Stimulated activated naive CD8-positive, alpha-beta T cell treated with anti-CD3 and anti-CD28 coated beads, Interleukin-15, Interleukin-2, amounts not matched to agents 100 U/mL and 50 U/mL, for 24 hours (primary cell): ENCODE data around the gene NVL.

Experiments
- ATAC-seq: fragments of 150-1000 bp; cut with Tn5 transposase; one replicate; pipeline ENCODE4 v1.10.0; 2021
- DNase-seq: peaks from one replicate; pipeline ENCODE4 v3.0.0; 2021

Gene NVL

DNA sequence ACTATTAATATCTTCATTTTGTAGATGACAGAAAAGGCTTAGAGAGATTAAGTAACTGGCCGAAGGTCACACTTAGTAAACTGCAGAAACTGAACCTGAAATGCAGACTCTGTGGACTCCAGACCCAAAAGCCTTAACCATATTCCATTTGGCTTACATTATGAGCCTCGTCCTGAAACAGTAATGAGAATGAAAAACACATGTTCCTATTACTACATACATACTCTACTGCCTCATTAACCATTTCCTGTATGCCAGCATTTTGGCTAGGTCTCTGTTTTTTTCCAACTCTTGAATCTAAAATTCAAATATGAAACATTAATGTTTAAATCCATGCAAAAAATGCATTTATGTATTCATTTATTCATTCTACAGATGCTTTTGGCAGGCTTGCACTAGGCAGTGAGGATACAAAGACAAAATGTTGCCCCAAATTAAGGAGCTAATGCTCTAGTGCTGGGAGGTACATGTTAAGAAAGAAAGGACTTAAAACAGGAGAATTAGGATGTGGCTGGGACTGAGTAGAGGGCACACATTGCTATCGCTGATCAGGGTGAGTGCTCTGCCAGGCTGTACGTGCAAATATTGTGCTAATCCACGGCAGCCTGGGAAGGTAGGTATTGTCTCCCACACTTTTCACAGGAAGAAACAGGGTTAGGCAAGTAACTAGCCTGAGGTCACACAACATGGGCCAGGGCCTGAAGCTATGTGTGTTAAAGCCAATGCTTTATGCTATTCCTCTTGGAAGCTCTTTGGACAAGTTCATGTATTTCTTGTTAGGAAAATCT is 133.0 kb downstream of the NVL start:
- DNase-seq (no peak), ATAC-seq (no peak)

DNA sequence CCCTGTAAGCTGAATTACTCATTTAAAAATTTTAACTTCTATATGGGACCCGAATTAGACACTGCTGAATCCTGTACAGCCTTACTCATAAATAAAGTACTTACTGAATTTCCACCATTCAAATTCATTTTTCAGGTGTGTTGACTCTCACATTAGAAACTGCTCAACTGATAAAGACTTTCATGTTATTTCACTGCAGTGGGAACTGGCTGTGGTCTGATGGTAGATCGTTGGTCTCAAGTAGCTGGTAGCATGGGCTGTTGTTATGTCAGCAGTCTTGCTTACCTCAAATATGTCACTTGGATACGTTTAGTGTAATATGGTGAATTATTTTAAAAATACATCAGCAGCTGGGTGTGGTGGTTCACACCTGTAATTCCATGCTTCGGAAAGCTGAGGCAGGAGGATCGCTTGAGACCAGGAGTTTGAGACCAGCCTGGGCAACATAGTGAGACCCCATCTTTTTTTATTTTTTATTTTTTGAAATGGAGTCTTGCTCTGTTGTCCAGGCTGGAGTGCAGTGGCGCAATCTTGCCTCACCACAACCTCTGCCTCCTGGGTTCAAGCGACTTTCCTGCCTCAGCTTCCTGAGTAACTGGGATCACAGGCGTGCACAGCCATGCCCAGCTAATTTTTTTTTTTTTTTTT is 136.5 kb downstream of the NVL start:
- no peak for ATAC-seq

DNA sequence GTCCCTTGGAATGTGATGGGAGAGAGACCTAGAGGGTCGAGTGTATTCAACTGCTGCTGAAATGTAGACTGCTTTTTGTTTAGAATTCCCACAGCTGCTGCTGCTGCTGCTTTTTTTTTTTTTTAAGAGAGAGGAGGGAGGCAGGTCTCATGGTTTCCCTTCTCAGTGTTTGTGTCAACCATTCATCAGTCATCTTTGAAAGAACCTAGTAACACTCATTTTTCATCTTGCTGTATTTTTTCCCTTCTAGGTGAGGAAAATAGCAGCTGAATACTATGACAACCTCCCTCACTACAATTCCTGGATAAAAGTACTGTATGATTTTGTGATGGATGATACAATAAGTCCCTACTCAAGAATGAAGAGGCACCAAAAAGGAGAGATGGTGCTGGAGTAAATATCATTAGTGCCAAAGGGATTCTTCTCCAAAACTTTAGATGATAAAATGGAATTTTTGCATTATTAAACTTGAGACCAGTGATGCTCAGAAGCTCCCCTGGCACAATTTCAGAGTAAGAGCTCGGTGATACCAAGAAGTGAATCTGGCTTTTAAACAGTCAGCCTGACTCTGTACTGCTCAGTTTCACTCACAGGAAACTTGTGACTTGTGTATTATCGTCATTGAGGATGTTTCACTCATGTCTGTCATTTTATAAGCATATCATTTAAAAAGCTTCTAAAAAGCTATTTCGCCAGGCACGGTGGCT is 137.7 kb downstream of the NVL start:
- ATAC-seq (peak; percentile 60), DNase-seq (no peak)

More for the DNA sequence above, 136.5 kb downstream of the NVL start:
- no peak for DNase-seq

DNA sequence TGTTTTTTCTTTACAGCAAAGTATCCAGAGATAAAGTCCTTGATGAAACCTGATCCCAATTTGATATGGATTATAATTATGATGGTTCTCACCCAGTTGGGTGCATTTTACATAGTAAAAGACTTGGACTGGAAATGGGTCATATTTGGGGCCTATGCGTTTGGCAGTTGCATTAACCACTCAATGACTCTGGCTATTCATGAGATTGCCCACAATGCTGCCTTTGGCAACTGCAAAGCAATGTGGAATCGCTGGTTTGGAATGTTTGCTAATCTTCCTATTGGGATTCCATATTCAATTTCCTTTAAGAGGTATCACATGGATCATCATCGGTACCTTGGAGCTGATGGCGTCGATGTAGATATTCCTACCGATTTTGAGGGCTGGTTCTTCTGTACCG is 140.4 kb downstream of the NVL start:
- DNase-seq (no peak), ATAC-seq (no peak)

DNA sequence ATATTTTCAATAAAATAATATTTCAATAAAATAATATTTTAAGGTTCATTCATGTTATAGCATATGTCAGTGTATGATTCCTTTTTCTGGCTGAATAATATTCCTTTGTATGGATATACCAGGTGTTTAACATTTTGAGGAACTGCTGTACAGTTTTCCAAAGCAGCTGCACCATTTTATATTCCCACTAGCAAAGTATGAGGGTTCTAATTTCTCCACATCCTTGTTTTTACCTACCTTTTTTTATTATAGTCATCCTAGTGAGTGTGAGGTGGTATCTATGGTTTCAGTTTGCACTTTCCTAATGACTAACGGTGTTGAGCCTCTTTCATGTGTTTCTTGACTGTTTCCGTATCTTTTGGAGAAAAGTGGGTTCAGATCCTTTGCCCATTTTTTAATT is 141.7 kb downstream of the NVL start:
- ATAC-seq (no peak), DNase-seq (no peak)

DNA sequence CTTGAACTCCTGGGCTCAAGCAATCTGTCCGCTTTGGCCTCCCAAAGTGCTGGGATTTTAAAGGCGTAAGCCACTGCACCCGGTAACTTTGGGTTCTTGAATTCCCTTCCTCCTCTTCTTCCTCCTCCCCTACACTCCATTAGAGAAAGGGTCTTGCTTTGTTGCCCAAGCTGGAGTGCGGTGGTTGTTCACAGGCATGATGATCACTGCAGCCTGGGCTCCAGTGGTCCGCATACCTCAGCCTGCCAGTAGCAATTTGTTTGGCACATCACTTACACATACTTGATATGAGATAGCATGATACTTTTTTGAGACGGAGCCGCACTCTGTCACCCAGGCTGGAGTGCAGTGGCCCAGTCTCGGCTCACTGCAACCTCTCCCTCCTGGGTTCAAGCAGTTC is 144.8 kb downstream of the NVL start:
- no peak for DNase-seq
- ATAC-seq = no peak

DNA sequence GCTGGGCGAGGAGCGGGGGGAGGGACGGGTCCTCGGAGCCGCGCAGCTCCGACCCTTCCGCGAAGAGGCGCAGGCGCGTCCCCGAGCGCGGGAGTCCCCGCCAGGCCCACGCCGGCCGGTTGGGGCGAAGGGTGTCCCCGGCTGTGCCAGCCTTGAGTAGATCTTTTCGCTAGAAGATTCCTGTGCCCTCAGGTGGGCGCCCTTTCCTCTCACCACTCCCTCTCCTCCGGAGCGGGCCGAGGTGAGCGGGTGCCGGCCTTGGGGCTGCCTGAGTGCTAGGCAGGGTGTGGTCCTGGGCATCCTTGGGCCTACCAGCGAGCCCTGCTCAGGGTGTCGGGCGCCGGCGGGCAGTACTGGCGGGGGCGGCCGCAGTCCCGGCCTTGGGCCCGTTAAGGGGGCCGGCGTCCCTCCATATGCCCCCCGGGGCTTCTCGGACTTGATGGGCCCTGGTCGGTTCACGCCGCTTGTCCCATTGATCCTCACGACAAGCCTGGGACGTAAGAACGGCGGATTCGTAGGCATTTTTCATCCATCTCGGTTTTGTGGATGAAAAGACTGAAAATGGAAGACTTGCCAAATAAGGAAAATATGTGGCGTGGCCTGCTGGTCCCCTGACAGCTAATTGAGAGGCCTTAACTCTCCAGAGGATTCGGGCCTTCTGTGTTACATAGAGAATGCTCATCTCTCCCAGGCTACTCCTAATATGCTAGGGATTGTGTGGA is 146.2 kb downstream of the NVL start:
- DNase-seq = peak; percentile 77

DNA sequence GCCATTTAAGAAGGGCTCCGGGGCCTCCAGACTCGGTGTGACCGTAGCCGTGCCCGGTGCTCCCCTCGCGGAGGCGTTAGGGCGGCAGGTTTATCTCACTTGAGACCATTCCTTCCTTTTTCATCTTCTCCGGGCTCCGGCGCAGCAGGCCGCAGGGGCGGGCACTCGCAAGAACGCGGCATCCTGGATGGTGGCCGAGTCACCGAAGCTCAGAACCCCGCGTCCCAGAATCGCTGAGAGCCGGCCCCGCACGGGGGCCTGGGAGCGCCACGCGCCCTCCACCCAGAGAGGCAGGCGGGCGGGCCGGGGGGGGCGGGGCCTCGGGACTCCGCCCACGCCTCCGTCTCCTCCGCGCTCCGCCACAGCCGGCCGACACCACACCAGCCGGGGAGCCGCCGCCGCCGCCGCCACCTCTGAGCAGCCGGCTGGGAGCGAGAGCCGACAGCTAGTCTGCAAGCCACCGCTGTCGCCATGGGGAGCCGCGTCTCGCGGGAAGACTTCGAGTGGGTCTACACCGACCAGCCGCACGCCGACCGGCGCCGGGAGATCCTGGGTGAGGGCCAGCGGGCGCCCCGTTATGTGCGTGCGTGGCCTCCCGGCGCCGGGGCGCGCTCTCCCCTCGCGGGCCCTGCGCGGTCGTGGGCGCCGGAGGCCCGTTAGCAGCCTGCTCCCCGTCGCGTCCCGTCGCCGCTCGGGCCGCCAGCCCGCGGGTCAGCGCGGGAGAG is 146.9 kb downstream of the NVL start, which contains the start of gene DEGS1:
Gene DEGS1, plus strand, starts transcription at position 375 of the 725 bp plus-strand sequence. Its CDS starts 97 bp downstream, at position 472.
- DNase-seq (peak; percentile 84), ATAC-seq (peak; percentile 75)

More for the DNA sequence above, 146.2 kb downstream of the NVL start:
- peak; percentile 69 for ATAC-seq

DNA sequence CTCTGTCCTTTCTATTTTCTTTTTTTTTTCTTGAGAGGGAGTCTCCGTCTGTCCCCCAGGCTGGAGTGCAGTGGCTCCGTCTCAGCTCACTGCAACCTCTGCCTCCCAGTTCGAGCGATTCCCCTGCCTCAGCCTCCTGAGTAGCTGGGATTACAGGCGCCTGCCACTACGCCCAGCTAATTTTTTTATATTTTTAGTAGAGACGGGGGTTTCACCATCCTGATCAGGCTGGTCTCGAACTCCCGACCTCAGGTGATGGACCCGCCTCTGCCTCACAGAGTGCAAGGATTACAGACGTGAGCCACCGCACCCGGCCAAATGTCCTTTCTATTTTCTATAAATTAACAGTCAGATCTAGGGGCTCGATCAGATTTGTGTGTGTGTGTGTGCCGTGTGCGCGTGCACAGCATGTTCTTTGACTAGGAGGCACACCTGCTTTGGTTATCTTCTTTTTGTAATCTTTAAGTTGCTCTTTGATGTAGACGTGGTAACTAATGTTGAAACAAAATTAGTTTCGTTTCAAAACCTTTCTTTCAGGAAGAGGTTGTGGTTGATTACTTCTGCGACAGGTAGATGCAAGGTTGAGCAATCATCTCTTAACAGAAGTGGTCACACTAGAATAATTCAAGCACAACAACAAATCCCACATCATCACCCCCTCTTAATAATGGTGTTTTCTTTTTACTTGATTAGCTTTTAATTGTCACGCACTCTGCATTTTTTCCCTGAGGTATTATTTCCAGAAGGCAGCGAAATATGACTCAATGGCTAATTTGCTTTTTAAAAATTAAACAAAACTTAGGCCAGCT is 147.7 kb downstream of the NVL start:
- DNase-seq (peak; percentile 57), ATAC-seq (peak; percentile 15)

DNA sequence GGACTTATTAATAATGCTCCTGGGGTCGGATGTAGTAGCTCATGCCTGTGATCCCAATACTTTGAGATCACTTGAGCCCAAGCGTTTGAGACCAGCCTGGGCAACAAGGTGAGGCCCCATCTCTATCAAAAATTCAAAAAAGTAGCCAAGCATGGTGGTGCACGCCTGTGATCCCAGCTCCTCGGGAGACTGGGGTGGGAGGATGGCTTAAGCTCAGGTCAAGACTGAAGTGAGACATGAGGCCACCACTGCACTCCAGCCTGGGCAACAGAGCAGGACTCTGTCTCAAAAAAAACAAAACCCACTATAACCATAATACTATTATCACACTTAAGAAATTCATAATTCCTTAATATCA is 148.5 kb downstream of the NVL start:
- DNase-seq (no peak), ATAC-seq (no peak)

DNA sequence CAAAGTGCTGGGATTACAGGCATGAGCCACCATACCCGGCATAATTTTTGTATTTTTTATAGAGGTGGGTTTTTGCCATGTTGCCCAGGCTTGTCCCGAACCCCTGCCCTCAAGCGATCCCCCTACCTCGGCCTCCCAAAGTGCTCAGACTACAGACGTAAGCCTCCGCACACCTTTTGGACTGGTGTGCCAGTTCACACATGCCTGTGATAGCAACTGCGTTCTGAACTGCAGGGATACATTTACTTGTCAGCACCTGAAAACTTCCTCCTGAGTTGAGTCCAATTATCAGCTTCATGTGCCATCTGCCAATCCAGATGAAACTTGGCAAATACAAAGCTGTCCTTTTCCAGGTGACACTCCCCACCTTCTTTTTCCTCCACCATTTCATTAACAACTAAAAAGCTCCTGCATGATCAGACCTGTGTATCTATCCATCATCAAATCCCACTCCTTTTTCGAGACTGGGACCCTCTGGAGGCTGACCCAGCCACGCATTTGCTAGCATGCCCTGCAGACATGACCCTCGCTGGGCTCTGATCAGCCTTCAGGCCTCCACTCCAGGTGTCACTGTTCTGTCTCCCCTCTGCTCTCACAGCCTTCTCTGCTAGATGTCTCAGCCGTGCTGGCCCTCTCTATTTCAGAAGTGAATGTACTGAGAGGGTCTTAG is 149.1 kb downstream of the NVL start:
- no peak for ATAC-seq

DNA sequence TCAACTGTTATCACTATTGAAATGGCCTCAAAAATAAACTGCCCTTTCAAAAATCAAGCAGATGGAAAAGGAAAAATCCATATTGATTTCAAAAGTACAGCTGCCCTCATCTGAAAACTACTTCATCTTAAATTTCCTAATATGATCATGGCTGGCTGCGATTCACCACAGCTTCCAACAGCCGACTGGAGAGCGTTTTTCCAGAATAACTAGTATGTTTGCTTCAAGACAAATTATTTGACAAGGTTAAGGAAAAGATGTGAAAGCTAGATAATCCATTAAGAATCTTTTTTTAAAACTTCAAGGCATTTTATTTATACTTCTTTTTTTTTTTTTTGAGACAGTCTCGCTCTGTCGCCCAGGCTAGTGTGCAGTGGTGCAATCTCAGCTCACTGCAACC is 151.1 kb downstream of the NVL start:
- ATAC-seq = no peak
- no peak for DNase-seq

More for the DNA sequence above, 149.1 kb downstream of the NVL start:
- DNase-seq = no peak

DNA sequence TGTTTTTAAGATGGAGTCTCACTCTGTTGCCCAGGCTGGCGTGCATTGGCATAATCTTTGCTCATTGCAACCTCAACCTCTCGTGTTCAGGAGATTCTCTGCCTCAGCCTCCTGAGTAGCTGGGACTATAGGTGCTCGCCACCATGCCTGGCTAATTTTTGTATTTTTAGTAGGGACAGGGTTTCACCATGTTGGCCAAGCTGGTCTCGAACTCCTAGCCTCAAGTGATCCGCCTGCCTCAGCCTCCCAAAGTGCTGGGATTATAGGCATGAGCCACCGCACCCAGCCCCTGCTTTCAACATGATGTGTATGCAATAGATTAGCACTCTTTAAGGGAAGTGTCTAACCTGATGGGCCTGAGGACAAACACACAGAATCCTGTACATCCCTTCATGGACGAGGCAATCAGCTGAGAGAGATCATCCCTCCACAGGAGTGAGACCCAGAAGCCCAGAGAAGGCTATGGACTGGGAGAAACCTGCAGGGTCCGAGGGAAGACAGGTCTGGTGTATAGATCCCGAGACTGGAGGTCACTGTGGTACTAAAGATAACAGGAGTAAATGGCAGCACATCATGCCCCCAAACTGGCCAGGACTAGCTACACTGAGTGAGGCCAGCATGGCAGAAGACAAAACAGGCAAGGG is 152.5 kb downstream of the NVL start:
- DNase-seq = no peak
- ATAC-seq = no peak
